CD1c-positive myeloid dendritic cell (primary cell): Measurements from ENCODE around the gene ASIC1.

Experiments
- DNase-seq: peaks from one replicate; pipeline ENCODE4 v3.0.0-alpha.2; 2016; ENCODE audit errors: extremely low spot score

The ASIC1 gene

GRCh38 chr12:50107416-50108268 lies 50.2 kb downstream of the ASIC1 start:
- DNase-seq, result no peak

DNA sequence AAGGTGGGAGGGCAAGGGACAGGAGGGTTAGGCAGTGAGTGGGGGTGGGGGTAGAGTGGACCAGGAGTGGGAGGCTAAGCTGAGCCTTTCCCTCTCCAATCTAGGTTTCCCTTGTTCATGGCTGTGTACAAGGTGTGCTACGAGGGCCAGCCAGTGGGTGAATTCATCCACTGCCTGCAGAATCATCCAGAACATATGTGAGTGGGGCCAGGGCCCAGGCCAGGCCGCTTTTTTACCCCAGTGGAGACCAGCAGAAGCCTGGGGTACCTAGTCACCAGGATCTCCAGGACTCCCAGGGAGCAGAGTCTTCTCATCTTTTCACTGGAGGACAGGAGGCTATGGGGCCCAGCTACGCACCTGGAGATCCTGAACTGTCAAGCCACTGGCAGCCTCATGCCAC lies 51.9 kb downstream of the ASIC1 start:
- no peak for DNase-seq

GRCh38 chr12:50110127-50110761 lies 52.8 kb downstream of the ASIC1 start:
- peak; percentile 77 for DNase-seq

DNA sequence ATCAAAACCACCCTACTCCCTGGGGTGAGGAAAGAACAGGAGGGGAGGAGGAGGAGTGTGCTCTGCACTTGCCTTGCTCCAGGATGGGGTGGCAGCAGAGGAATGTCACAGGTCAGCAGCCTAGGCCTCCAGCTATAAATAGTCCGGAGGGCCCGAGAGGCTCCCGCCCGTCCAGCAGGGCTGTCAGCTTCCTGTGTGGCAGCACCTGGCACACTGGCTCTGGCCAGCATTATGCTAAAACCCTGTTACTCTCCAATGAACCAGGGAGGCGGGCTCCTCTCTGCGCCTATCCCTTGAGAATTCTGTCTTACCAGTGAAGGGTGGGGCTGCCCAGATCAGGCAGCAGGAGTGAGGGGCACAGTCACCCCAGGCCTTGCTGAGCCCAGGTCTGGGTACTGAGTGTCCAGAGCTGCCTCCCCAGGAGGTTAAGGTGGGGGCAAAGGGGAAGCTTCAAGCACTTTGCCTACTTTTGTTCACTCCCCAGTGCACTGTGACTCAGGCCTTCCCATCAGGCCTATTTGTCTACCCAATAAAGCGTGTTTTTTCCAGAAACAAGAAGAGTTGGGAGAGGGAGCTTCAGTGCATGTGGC lies 53.5 kb downstream of the ASIC1 start:
- DNase-seq, result peak; percentile 52

- no peak for DNase-seq
These were observed 53.9 kb downstream of the ASIC1 start for GRCh38 chr12:50111395-50111692.

DNA sequence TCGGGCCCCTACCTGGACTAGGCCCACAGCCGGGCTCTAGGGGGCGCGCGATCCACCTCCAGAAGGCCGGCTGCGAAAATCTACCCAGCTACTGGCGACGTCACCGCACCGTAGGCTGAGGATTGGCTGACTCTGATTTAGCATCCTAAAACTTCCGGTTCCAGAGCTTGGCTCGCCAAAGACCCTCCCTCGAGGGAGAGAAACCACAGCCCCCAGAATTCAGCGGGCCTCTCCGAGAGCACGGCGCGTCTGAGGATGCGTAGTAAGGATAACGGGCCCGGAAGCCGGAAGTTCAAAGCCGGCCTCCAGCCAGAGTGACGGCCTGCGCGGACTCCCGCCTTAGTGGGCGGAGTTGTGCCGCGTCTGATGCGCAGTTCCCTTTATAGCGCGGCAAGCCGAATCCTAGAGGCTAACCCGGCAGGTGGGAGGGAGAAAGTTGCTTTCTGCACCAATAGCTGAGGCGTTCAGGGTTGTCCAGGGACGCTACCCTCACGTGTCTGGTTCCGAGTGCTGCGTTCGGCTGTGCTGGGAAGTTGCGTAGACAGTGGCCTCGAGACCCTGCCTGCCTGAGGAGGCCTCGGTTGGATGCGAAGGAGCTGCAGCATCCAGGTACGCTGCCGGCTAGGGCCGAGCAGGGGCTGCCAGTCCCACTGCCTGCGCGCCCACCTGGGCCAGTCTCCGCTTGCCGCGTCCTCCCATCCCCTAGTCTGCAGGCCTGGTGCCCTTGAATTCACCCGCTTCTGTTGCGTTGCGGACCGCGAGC lies 54.5 kb downstream of the ASIC1 start, which contains the start of gene COX14:
Gene COX14, plus strand, starts transcription at position 544 of the 763 bp plus-strand sequence. CDS start 7,808 bp downstream, outside the sequence.
- DNase-seq, result peak; percentile 100

- peak; percentile 60 for DNase-seq
These were observed 55.2 kb downstream of the ASIC1 start for GRCh38 chr12:50112456-50113218.

- DNase-seq, result no peak
These were observed 59.7 kb downstream of the ASIC1 start for GRCh38 chr12:50117057-50117622.

- DNase-seq, result no peak
These were observed 62.0 kb downstream of the ASIC1 start for GRCh38 chr12:50119387-50119786.

DNA sequence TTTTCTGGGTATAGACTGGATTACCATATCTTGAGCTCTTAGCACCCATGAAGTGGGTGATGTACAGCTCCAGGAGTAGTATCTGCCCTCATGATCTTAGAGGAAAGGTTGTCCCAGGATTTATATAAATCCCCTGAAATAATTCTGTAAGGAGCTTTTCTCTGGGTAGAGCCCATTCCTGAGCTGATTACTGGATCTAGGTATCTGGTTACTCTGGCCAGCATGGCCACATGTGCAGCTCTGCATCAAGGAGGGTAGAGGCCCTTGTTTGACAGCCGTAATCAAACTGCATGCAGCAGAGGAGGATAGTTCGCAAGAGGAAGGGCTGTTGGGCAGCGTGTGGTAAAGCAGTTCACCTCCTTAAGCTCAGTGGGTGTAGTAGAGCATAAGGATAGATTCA lies 63.1 kb downstream of the ASIC1 start:
- DNase-seq, result no peak

- no peak for DNase-seq
These were observed 63.6 kb downstream of the ASIC1 start for GRCh38 chr12:50120953-50121352.

DNA sequence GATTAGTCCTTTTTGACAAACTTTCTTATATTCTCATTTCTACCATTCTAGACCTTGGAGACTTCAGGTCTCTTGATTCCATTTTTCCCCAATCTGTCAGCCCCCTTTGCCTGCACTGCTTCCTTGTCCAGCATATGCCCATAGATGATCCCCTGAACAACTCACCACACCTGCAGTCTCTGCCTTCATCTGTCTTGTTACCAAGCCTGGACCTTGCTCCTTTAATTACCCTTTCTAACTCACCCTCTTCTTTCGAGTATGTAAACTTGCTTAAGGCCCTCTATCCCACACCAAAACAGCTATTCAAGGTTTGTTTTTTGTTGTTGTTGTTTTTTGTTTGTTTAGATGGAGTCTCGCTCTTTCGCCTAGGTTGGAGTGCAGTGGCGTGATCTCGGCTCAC lies 64.2 kb downstream of the ASIC1 start:
- no peak for DNase-seq

GRCh38 chr12:50123203-50123602 lies 65.8 kb downstream of the ASIC1 start:
- no peak for DNase-seq

DNA sequence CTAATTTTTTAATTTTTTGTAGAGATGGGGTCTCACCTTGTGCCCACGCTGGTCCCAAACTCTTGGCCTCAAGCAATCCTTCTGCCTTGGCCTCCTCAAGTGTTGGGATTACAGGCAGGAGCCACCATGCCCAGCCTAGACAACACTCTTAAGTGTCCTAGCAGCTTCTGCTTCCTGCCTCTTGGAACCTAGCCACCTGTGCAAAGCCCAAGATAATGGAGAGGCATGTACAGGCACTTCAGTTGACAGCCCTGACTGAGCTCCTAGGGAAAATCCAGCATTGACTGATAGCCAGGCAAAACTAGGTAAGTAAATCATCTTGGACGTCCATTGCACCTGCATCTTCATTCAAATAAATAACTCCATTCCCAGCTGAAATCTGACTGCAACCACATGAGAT lies 70.2 kb downstream of the ASIC1 start:
- DNase-seq, result no peak

DNA sequence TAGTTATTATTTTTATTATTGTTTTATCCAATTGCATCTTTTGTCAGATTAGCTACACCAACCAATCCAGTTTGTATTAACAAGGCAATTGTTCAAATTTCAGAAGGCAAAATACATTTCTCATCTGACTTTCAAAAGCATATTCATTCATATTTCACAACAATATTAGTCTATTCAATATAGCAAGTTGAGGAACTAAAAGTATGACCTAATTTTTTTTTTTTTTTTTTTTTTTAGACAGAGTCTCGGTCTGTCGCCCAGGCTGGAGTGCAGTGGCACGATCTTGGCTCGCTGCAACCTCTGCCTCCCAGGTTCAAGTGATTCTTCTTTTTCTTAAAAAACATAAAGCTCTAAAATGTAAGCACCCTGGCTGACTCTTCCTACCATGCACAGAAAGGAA lies 71.9 kb downstream of the ASIC1 start:
- peak; percentile 48 for DNase-seq

GRCh38 chr12:50132505-50133135 lies 75.2 kb downstream of the ASIC1 start:
- DNase-seq, result peak; percentile 33
